Endothelial cell of umbilical vein (primary cell): ENCODE data around the gene NAV2. TPM values are rescaled to one million over a fixed set of nuclear protein-coding genes. Genes with fewer than 3 reads are reported as not detected.

Experiments used
- BruUV-seq: library from RNA; stranded (reverse); fragments of 400-500 nt; replicated peaks from 2 replicates; lab custom pipeline; 2021; lab: Mats Ljungman, UMichigan
- CTCF ChIA-PET: fragments of 300-600, 350-600 bp; sonication (Branson Sonifier 250); formaldehyde crosslinking; loops from one replicate; lab custom pipeline; 2021; ENCODE audit warnings: antibody characterized with exemption, inconsistent platforms; lab: Charles Lee
- POLR2A ChIA-PET: fragments of 300-600, 350-600 bp; sonication (Branson Sonifier 250); formaldehyde crosslinking; loops from one replicate; lab custom pipeline; 2021; ENCODE audit warnings: antibody characterized with exemption, inconsistent platforms; lab: Charles Lee
- DNase-seq: peaks from one replicate; pipeline ENCODE4 v3.0.0-alpha.2; 2011; ENCODE audit warnings: low read depth, low spot score
- FAIRE-seq: peaks from 2 replicates; lab custom pipeline; 2011; peaks lifted over from hg19 to GRCh38; lab: Jason Lieb, UNC
- H2AFZ ChIP-seq: 2 replicates; pipeline ENCODE4 v1.6.0; 2012; ENCODE audit warnings: low read depth, low read length, control low read depth, inconsistent platforms
- H3K27ac ChIP-seq: 2 replicates; pipeline ENCODE4 v1.5.1; 2011; ENCODE audit warnings: low read depth, mild to moderate bottlenecking, control low read depth, low read length, moderate library complexity; ENCODE audit not compliant: insufficient read depth
- H3K27me3 ChIP-seq, 2 experiments: 2 replicates each; pipeline versions ENCODE4 v1.6.0 to v1.6.1; 2011; ENCODE audit warnings: low read length in 2 of 2, mixed read lengths in 1 of 2; ENCODE audit not compliant: control insufficient read depth in 2 of 2, insufficient read depth in 2 of 2
- H3K36me3 ChIP-seq, 2 experiments: 2 replicates in 1 of 2; 3 replicates in 1 of 2; pipeline ENCODE4 v1.5.1; 2011; ENCODE audit warnings: low read length in 2 of 2, mild to moderate bottlenecking in 1 of 2, moderate library complexity in 1 of 2; ENCODE audit not compliant: control insufficient read depth in 2 of 2, insufficient read depth in 2 of 2; ENCODE audit errors: extremely low read depth in 1 of 2
- H3K4me1 ChIP-seq: 3 replicates; pipeline ENCODE4 v1.5.1; 2011; ENCODE audit warnings: mild to moderate bottlenecking, low read length; ENCODE audit not compliant: control insufficient read depth, insufficient read depth; ENCODE audit errors: extremely low read depth
- H3K4me2 ChIP-seq: 2 replicates; pipeline ENCODE4 v1.6.1; 2011; ENCODE audit warnings: low read length, control low read depth, mixed read lengths; ENCODE audit not compliant: insufficient read depth
- H3K4me3 ChIP-seq, 3 experiments: fragments of 200-600 bp in 1 of 3; sonication (generic), shearing (Covaris generic) in 1 of 3; replicated peaks in 1 of 3; 2 replicates each; pipeline ENCODE4 v1.5.1; 2011 to 2016; ENCODE audit warnings: control low read depth in 3 of 3, low read length in 3 of 3, mild to moderate bottlenecking in 2 of 3, inconsistent platforms in 1 of 3, low read depth in 1 of 3, moderate library complexity in 1 of 3; ENCODE audit not compliant: insufficient read depth in 1 of 3
- H3K79me2 ChIP-seq: 2 replicates; pipeline ENCODE4 v1.6.0; 2012; ENCODE audit warnings: low read length, inconsistent platforms; ENCODE audit not compliant: control insufficient read depth, insufficient read depth
- H3K9ac ChIP-seq: replicated peaks from 2 replicates; pipeline ENCODE3; 2011; ENCODE audit warnings: low read length, control low read depth; ENCODE audit not compliant: insufficient read depth; ENCODE audit errors: extremely low read depth
- H3K9me1 ChIP-seq: replicated peaks from 3 replicates; pipeline ENCODE4 v1.6.0; 2011; ENCODE audit warnings: mild to moderate bottlenecking, low read length; ENCODE audit not compliant: control insufficient read depth, insufficient read depth; ENCODE audit errors: extremely low read depth
- H3K9me3 ChIP-seq: replicated peaks from 2 replicates; pipeline ENCODE4 v1.5.1; 2012; ENCODE audit warnings: low read length, inconsistent platforms; ENCODE audit not compliant: control insufficient read depth, insufficient read depth
- H4K20me1 ChIP-seq: replicated peaks from 2 replicates; pipeline ENCODE3; 2011; ENCODE audit warnings: mild to moderate bottlenecking, low read length; ENCODE audit not compliant: control insufficient read depth, insufficient read depth; ENCODE audit errors: extremely low read depth
- EZH2 ChIP-seq: IDR thresholded peaks from 2 replicates; pipeline ENCODE4 v1.6.1; 2012; ENCODE audit warnings: borderline replicate concordance, low read depth, mild to moderate bottlenecking, moderate library complexity, low read length, inconsistent platforms; ENCODE audit not compliant: severe bottlenecking
- FOS ChIP-seq: IDR thresholded peaks from 2 replicates; pipeline ENCODE4 v1.6.1; 2011; ENCODE audit warnings: mild to moderate bottlenecking, low read length, moderate library complexity, borderline replicate concordance; ENCODE audit not compliant: insufficient read depth
- GATA2 ChIP-seq: IDR thresholded peaks from 2 replicates; pipeline ENCODE4 v1.7.0; 2011; ENCODE audit warnings: low read depth, mild to moderate bottlenecking, moderate library complexity, mixed read lengths, low read length; ENCODE audit not compliant: insufficient read length, insufficient read depth
- JUN ChIP-seq: IDR thresholded peaks from 2 replicates; pipeline ENCODE4 v1.6.1; 2011; ENCODE audit warnings: borderline replicate concordance, low read depth; ENCODE audit not compliant: insufficient read length, insufficient read depth
- MYC ChIP-seq: IDR thresholded peaks from one replicate; pipeline ENCODE4 v1.6.1; 2011; ENCODE audit warnings: mild to moderate bottlenecking, low read depth, low read length
- POLR2A ChIP-seq: IDR thresholded peaks from 2 replicates; pipeline ENCODE4 v1.6.1; 2012; ENCODE audit warnings: low read depth, mild to moderate bottlenecking, control low read depth, low read length
- POLR2AphosphoS5 ChIP-seq: IDR thresholded peaks from 2 replicates; pipeline ENCODE4 v1.6.1; 2012; ENCODE audit warnings: low read depth, mild to moderate bottlenecking, control low read depth, low read length, moderate library complexity; ENCODE audit not compliant: insufficient read depth
- dilution Hi-C: fragments of 300-500 bp; cut with MboI; formaldehyde crosslinking; loops from one replicate; pipeline ENCODE4 v1.15.0; 2019; ENCODE audit warnings: low sequenced_read_pairs; ENCODE audit not compliant: extremely low pct_ligation_motif_present
- intact Hi-C: fragments of 100-400 bp; cut with micrococcal nuclease; formaldehyde crosslinking; loops from one replicate; pipeline ENCODE4 v1.10.0; 2022
- polyA plus RNA-seq, 4 experiments: library from polyadenylated mRNA; depleted of rRNA in 3 of 4; stranded (reverse) in 3 of 4; unstranded in 1 of 4; fragments of >200 nt; gene quantifications; 2 replicates each; pipeline versions ENCODE4 v1.2.1 to v1.2.3, GENCODE V29; 2011 to 2012; ENCODE audit warnings: missing spikeins in 1 of 4
- total RNA-seq: library from RNA; stranded (reverse); gene quantifications from 2 replicates; pipeline ENCODE4 v1.2.3, GENCODE V29; 2021
- TF ChIP-seq, protein P1 (sequence below): IDR thresholded peaks from 2 replicates; pipeline ENCODE4 v1.6.1; 2011; ENCODE audit not compliant: insufficient read depth, insufficient read length
- TF ChIP-seq, protein P2 (sequence below), 2 donors: IDR thresholded peaks; 1 replicate in 1 of 2; 2 replicates in 1 of 2; pipeline ENCODE4 v1.5.1; 2011; ENCODE audit warnings: low read length in 2 of 2, mild to moderate bottlenecking in 2 of 2, moderate library complexity in 2 of 2, control low read depth in 1 of 2, inconsistent platforms in 1 of 2, low read depth in 1 of 2; ENCODE audit not compliant: insufficient read depth in 1 of 2; ENCODE audit errors: extremely low read depth in 1 of 2

The NAV2 gene
- total and polyA plus RNA-seq, 2 donors (not counting 3 experiments of a cell fraction or from before 2014, with no cell fraction given), result 10.9 to 68.0 TPM

DNA sequence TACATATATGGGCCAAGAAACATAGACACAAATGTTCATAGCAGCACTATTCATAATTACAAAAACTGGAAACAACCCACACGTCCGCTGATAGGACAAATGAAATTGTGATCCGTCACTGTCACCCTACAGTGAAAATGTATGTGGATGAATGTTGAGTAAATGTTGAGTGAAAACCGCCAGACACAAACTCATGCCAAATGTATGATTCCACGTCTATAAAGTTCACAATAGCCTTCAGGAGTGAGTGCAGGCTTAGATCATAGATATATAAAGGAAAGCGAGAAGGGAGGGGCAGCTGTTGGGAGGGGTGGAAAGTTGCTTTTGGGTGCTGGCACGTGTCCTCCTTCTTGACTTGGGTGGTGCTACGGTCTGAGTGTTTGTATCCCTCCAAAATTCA lies 414.1 kb downstream of the NAV2 start:
- CTCF ChIA-PET, result interaction anchor here (0.8 to 3.6 kb wide), 10 partner anchors 10 to 484 kb away, joined by 3 to 137 read pairs (median 21); no protein-coding TSS in a partner anchor
- FAIRE-seq (no peak), DNase-seq (no peak)
- TF ChIP-seq EZH2 (no peak), POLR2A (no peak), JUN (no peak), MYC (no peak), FOS (no peak), GATA2 (no peak), POLR2AphosphoS5 (no peak)
- TF ChIP-seq, protein P1, sequence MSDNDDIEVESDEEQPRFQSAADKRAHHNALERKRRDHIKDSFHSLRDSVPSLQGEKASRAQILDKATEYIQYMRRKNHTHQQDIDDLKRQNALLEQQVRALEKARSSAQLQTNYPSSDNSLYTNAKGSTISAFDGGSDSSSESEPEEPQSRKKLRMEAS, result no peak
- TF ChIP-seq, protein P2, sequence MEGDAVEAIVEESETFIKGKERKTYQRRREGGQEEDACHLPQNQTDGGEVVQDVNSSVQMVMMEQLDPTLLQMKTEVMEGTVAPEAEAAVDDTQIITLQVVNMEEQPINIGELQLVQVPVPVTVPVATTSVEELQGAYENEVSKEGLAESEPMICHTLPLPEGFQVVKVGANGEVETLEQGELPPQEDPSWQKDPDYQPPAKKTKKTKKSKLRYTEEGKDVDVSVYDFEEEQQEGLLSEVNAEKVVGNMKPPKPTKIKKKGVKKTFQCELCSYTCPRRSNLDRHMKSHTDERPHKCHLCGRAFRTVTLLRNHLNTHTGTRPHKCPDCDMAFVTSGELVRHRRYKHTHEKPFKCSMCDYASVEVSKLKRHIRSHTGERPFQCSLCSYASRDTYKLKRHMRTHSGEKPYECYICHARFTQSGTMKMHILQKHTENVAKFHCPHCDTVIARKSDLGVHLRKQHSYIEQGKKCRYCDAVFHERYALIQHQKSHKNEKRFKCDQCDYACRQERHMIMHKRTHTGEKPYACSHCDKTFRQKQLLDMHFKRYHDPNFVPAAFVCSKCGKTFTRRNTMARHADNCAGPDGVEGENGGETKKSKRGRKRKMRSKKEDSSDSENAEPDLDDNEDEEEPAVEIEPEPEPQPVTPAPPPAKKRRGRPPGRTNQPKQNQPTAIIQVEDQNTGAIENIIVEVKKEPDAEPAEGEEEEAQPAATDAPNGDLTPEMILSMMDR (IDR thresholded peaks at IDR 0.05; ENCODE audit: extremely low read depth in 1 of 2, insufficient read depth in 1 of 2, low read depth in 1 of 2, low read length in 2 of 2), result no peak
- POLR2A ChIA-PET, result no interaction called here
- Histone ChIP-seq H4K20me1 (no peaks in the 10 kb centered on the region), H3K36me3 (no peaks in the 10 kb centered on the region), H3K4me1 (no peaks in the 10 kb centered on the region), H2AFZ (no peak overlapping the region), H3K9me1 (no peaks in the 10 kb centered on the region), H3K9ac (no peak overlapping the region), H3K27me3 (no peaks in the 10 kb centered on the region), H3K79me2 (no peaks in the 10 kb centered on the region), H3K27ac (no peak overlapping the region), H3K4me2 (no peak overlapping the region), H3K9me3 (no peaks in the 10 kb centered on the region), H3K4me3 (no peak overlapping the region)
- dilution Hi-C loops (no loop called here), intact Hi-C loops (loop anchor here (5.0 kb wide), 1 partner anchor 316 kb away; no protein-coding TSS in a partner anchor)
- no TSS peak for BruUV-seq
